GM13976 (cell line): Measurements from ENCODE around the gene KLHL20.
A peak's percentile ranks its signal among the peaks of the same experiment; 100 is the strongest.

Experiments used
- DNase-seq: peaks from one replicate; pipeline ENCODE4 v3.0.0; 2012; ENCODE audit warnings: low spot score
- CTCF ChIP-seq: IDR thresholded peaks from 2 replicates; pipeline ENCODE4 v1.5.1; 2012; ENCODE audit warnings: borderline replicate concordance, mild to moderate bottlenecking; ENCODE audit not compliant: insufficient read depth; ENCODE audit errors: extremely low read depth, missing control alignments, control extremely low read depth
- in situ Hi-C: fragments of 300-500 bp; cut with MboI; formaldehyde crosslinking; loops from one replicate; pipeline ENCODE4 v1.12.0; 2022; ENCODE audit warnings: low sequenced_read_pairs, mixed read lengths, inconsistent platforms; ENCODE audit not compliant: unreplicated experiment

The KLHL20 gene

GRCh38 chr1:173818459-173818858 is 103.7 kb downstream of the KLHL20 start:
- no peak for TF ChIP-seq CTCF
- in situ Hi-C loops = loop anchor here (25.0 kb wide), 1 partner anchor 1081 kb away; no protein-coding TSS in a partner anchor
- no peak for DNase-seq

GRCh38 chr1:173821680-173822079 is 106.9 kb downstream of the KLHL20 start:
- TF ChIP-seq CTCF = no peak
- in situ Hi-C loops = loop anchor here (10.0 to 25.0 kb wide), 2 partner anchors 387 to 1084 kb away; no protein-coding TSS in a partner anchor
- DNase-seq = no peak

- no peak for TF ChIP-seq CTCF
- DNase-seq = peak; percentile 17
- in situ Hi-C loops = loop anchor here (10.0 to 25.0 kb wide), 2 partner anchors 389 to 1087 kb away; no protein-coding TSS in a partner anchor
These were observed 109.1 kb downstream of the KLHL20 start for GRCh38 chr1:173823781-173824314.

GRCh38 chr1:173824315-173825081 is 109.7 kb downstream of the KLHL20 start, which contains the start of the genes CENPL and DARS2:
Gene CENPL, minus strand, starts transcription at chr1:173824883. Its CDS starts 13,584 bp downstream, at chr1:173811299.
Gene DARS2, plus strand, starts transcription at chr1:173824673. Its CDS starts 557 bp downstream, at chr1:173825230.
- in situ Hi-C loops = loop anchor here (10.0 to 25.0 kb wide), 2 partner anchors 390 to 1087 kb away; no protein-coding TSS in a partner anchor
- DNase-seq = peak; percentile 89
- TF ChIP-seq CTCF = no peak

- in situ Hi-C loops = loop anchor here (10.0 kb wide), 1 partner anchor 393 kb away; no protein-coding TSS in a partner anchor
- no peak for TF ChIP-seq CTCF
- DNase-seq = no peak
These were observed 112.8 kb downstream of the KLHL20 start for GRCh38 chr1:173827611-173828010.

GRCh38 chr1:173832748-173833147 is 118.0 kb downstream of the KLHL20 start:
- no peak for TF ChIP-seq CTCF
- in situ Hi-C loops = no loop called here
- DNase-seq = no peak
